GM18870 (cell line): ENCODE data around the gene OSBPL9.
"Not testable (repeated sequence)": the region's sequence is repeated elsewhere in the genome, so short reads cannot be mapped to it uniquely, and the experiment has no call there.

Source experiments
- ATAC-seq: cut with Tn5 transposase; IDR thresholded peaks from one replicate; pipeline ENCODE4 v1.9.1; 2021; ENCODE audit warnings: moderate library complexity; ENCODE audit not compliant: unreplicated experiment

OSBPL9 gene

GRCh38 chr1:51768971-51769588 is 152.2 kb downstream of the OSBPL9 start:
- no peak for ATAC-seq

- ATAC-seq: no peak
Observed at GRCh38 chr1:51776408-51776807, 159.5 kb downstream of the OSBPL9 start.

GRCh38 chr1:51780927-51781326 is 164.0 kb downstream of the OSBPL9 start:
- ATAC-seq: no peak

GRCh38 chr1:51784997-51785421 is 168.1 kb downstream of the OSBPL9 start:
- ATAC-seq: no peak

- no peak for ATAC-seq
Observed at GRCh38 chr1:51788938-51789337, 172.0 kb downstream of the OSBPL9 start.

- ATAC-seq: no peak
Observed at GRCh38 chr1:51789342-51789741, 172.4 kb downstream of the OSBPL9 start.

- ATAC-seq: no peak
Observed at GRCh38 chr1:51790385-51790784, 173.5 kb downstream of the OSBPL9 start.

- ATAC-seq: no peak
Observed at GRCh38 chr1:51791888-51792287, 175.0 kb downstream of the OSBPL9 start.

- no peak for ATAC-seq
Observed at GRCh38 chr1:51792864-51793263, 176.0 kb downstream of the OSBPL9 start.

- no peak for ATAC-seq
Observed at GRCh38 chr1:51794260-51794659, 177.4 kb downstream of the OSBPL9 start.

- ATAC-seq: no peak
Observed at GRCh38 chr1:51794868-51795267, 178.0 kb downstream of the OSBPL9 start.

GRCh38 chr1:51799372-51799771 is 182.5 kb downstream of the OSBPL9 start:
- no peak for ATAC-seq

GRCh38 chr1:51814513-51814912 is 197.6 kb downstream of the OSBPL9 start:
- no peak for ATAC-seq

GRCh38 chr1:51818487-51818886 is 201.6 kb downstream of the OSBPL9 start:
- ATAC-seq: no peak

GRCh38 chr1:51819021-51819420 is 202.1 kb downstream of the OSBPL9 start:
- ATAC-seq: not testable (repeated sequence)

GRCh38 chr1:51819810-51820209 is 202.9 kb downstream of the OSBPL9 start:
- ATAC-seq: no peak

- ATAC-seq: no peak
Observed at GRCh38 chr1:51829058-51829457, 212.2 kb downstream of the OSBPL9 start.

- no peak for ATAC-seq
Observed at GRCh38 chr1:51833700-51834099, 216.8 kb downstream of the OSBPL9 start.

GRCh38 chr1:51837243-51837642 is 220.4 kb downstream of the OSBPL9 start:
- no peak for ATAC-seq
